ENCODE measurements around the gene RARS1. TPM values are rescaled to one million over a fixed set of nuclear protein-coding genes. Genes with fewer than 3 reads are reported as not detected.
A peak's percentile ranks its signal among the peaks of the same experiment; 100 is the strongest.

The RARS1 gene
- total RNA-seq, 1 donor: 248 TPM

DNA sequence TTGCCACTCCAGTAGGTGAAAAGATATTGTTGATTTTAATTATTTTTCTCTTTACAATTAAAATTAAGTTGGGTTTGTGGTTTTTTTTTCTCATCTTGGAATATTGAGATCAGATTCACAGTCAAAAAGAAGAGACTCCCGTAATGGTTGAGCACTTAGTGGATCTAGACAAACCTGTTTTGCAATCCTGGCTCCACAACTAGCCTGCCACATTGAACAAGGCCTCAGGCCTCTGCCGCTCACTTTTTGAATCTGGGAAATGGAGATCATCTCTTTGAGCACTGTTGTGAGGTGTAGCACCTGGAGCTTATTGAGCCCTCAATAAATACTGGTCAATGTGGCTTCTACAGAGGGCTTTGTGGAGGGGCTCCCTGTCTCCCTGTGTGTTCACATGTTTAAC is 37.1 kb upstream of the RARS1 start:
- DNase-seq (ENCODE audit: low read depth): no peak
- TF ChIP-seq, protein P1, sequence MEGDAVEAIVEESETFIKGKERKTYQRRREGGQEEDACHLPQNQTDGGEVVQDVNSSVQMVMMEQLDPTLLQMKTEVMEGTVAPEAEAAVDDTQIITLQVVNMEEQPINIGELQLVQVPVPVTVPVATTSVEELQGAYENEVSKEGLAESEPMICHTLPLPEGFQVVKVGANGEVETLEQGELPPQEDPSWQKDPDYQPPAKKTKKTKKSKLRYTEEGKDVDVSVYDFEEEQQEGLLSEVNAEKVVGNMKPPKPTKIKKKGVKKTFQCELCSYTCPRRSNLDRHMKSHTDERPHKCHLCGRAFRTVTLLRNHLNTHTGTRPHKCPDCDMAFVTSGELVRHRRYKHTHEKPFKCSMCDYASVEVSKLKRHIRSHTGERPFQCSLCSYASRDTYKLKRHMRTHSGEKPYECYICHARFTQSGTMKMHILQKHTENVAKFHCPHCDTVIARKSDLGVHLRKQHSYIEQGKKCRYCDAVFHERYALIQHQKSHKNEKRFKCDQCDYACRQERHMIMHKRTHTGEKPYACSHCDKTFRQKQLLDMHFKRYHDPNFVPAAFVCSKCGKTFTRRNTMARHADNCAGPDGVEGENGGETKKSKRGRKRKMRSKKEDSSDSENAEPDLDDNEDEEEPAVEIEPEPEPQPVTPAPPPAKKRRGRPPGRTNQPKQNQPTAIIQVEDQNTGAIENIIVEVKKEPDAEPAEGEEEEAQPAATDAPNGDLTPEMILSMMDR (IDR thresholded peaks at IDR 0.05; ENCODE audit: insufficient read depth, low read depth, low read length): no peak
- H3K4me3 ChIP-seq (ENCODE audit: low read depth, low read length): no peak overlapping the region

DNA sequence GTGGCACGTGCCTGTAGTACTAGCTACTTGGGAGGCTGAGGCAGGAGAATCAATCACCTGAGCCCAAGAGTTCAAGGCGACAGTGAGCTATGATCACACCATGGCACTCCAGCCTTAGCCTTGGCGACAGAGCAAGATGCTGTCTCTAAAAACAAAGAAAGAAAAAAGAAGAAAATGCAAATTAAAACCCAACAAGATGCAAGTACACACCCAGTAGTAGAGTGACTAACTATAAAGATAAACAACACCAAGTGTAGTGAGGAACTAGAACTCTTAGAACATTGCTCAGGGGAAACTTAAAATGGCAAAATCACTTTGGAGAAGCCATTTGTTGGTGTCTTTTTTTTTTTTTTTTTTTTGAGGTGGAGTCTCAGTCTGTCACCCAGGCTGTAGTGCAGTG is 34.7 kb upstream of the RARS1 start:
- TF ChIP-seq, protein P1 (IDR thresholded peaks at IDR 0.05; ENCODE audit: insufficient read depth, low read depth, low read length): no peak
- no peak for DNase-seq (ENCODE audit: low read depth)
- H3K4me3 ChIP-seq (ENCODE audit: low read depth, low read length): no peak overlapping the region

DNA sequence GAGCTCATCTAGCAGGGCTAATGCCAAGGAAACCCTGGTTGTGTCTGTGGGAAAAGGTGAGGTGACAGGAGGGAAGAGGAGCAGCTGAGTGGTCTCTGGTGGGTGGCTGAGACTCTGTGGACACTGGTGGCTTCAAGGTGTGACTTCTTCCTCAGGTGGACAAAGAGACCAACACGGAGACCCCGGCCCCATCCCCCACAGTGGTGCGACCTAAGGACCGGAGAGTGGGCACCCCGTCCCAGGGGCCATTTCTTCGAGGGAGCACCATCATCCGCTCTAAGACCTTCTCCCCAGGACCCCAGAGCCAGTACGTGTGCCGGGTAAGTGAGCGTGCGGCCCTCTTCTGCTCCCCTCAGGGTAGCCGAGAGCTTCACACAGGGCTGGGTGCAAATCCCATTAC is 31.1 kb upstream of the RARS1 start:
- H3K4me3 ChIP-seq (ENCODE audit: low read depth, low read length): no peak overlapping the region
- DNase-seq (ENCODE audit: low read depth): no peak
- TF ChIP-seq, protein P1 (IDR thresholded peaks at IDR 0.05; ENCODE audit: insufficient read depth, low read depth, low read length): no peak

DNA sequence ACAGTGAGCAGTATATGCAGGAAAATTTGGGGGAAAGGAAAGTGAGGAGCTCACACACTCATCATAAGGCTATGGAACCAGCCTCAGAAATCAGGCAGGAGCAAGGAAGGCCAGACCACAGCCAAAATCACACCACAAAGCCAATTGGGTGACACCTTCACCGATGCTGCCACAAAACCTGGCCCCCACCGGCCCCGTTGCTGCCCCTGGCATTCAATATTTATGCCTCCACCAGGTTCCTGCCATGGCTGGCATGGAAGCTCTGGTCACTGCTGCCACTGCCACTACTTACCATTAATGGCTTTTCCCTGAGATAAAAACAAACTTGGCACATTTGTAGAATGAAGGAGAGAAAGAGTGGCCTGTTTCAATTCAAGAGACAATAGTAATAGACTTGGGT is 28.7 kb upstream of the RARS1 start:
- TF ChIP-seq, protein P1 (IDR thresholded peaks at IDR 0.05; ENCODE audit: insufficient read depth, low read depth, low read length): no peak
- DNase-seq (ENCODE audit: low read depth): no peak
- no peak overlapping the region for H3K4me3 ChIP-seq (ENCODE audit: low read depth, low read length)

DNA sequence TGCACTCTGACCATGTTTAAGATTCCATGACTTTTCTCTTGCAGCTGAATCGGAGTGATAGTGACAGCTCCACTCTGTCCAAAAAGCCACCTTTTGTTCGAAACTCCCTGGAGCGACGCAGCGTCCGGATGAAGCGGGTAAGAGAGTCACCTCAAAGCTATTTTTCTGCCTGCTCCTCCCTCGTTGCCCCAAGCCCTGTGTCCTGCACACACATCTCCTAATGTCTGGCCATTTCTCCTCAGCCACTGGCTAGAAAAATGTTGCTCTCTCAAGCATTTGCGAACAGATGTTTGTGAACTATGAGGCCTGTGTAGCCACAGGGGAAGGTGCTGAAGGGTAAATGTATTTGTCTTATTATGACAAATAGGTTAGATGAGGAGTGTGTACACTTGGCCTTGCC is 25.7 kb upstream of the RARS1 start:
- no peak overlapping the region for H3K4me3 ChIP-seq (ENCODE audit: low read depth, low read length)
- TF ChIP-seq, protein P1 (IDR thresholded peaks at IDR 0.05; ENCODE audit: insufficient read depth, low read depth, low read length): no peak
- no peak for DNase-seq (ENCODE audit: low read depth)

DNA sequence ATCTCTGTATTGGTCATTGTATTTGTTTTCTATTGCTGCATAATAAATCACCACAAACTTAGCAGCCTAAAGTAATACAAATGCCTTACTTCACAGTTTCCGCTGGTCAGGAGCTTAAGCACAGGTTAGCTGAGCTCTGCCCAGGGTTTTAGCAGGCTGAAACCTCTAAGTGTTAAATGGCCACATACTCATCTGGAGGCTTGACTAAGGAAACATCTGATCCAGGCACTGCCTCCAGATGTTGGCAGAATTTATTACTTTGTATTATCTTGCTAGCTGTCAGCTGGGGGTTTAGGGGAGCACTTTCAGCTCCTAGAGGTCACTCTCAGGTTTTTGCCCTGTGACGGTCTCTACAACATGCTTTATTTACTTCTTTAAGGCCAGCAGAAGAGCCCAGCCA is 23.2 kb upstream of the RARS1 start:
- DNase-seq (ENCODE audit: low read depth): peak; percentile 32
- TF ChIP-seq, protein P1 (IDR thresholded peaks at IDR 0.05; ENCODE audit: insufficient read depth, low read depth, low read length): no peak
- no peak overlapping the region for H3K4me3 ChIP-seq (ENCODE audit: low read depth, low read length)

DNA sequence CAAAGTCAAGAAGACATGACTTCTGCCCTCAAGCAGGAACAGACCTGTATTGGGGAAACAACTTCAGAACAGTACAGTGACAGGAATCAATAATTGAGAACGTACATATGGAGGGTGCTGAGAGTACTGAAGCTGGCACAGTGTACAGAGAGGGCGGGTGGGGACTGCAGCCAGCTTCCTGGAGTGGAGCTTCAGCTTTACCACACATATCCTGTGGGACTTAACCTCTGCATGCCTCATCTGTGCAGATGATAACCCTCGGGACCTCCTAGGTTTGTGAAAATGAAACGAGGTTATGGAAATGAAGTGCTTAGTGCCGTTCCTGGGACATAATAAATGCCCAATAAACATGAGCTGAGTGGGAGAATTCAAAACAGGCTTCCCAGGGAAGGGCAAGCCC is 22.1 kb upstream of the RARS1 start:
- DNase-seq (ENCODE audit: low read depth): peak; percentile 56
- H3K4me3 ChIP-seq (ENCODE audit: low read depth, low read length): no peak overlapping the region
- TF ChIP-seq, protein P1 (IDR thresholded peaks at IDR 0.05; ENCODE audit: insufficient read depth, low read depth, low read length): no peak
